Kidney (tissue), 14 donors: Measurements from ENCODE around the gene FFAR1. TPM values are rescaled to one million over a fixed set of nuclear protein-coding genes. Genes with fewer than 3 reads are reported as not detected.

Experiments
- DNase-seq, 5 donors: peaks; one replicate each; pipeline ENCODE4 v3.0.0-alpha.2; 2013 to 2020
- FAIRE-seq: peaks from 2 replicates; lab custom pipeline; 2012; peaks lifted over from hg19 to GRCh38; lab: Jason Lieb, UNC
- H3K27ac ChIP-seq, 2 donors: one replicate each; pipeline ENCODE4 v1.7.0; 2013; ENCODE audit warnings: low read depth in 2 of 2, low read length in 2 of 2, inconsistent platforms in 1 of 2
- H3K27me3 ChIP-seq: one replicate; pipeline ENCODE4 v1.7.1; 2013; ENCODE audit warnings: low read length, inconsistent platforms; ENCODE audit not compliant: control insufficient read depth, insufficient read depth
- H3K36me3 ChIP-seq, 3 donors: one replicate each; pipeline versions ENCODE4 v1.7.0 to v1.7.1; 2013; ENCODE audit warnings: low read length in 3 of 3, control low read depth in 1 of 3, inconsistent platforms in 1 of 3; ENCODE audit not compliant: insufficient read depth in 3 of 3, control insufficient read depth in 2 of 3
- H3K4me1 ChIP-seq, 3 donors: one replicate each; pipeline versions ENCODE4 v1.7.0 to v1.7.1; 2013; ENCODE audit warnings: low read length in 3 of 3, inconsistent platforms in 1 of 3, low read depth in 1 of 3; ENCODE audit not compliant: control insufficient read depth in 2 of 3, insufficient read depth in 2 of 3
- H3K4me3 ChIP-seq, 3 donors: one replicate each; pipeline versions ENCODE4 v1.7.0 to v1.8.1; 2013; ENCODE audit warnings: low read length in 3 of 3, control low read depth in 1 of 3, inconsistent platforms in 1 of 3
- H3K9ac ChIP-seq, 3 donors: one replicate each; pipeline versions ENCODE4 v1.7.0 to v1.7.1; 2013; ENCODE audit warnings: low read length in 3 of 3, control low read depth in 1 of 3, inconsistent platforms in 1 of 3
- H3K9me3 ChIP-seq, 3 donors: one replicate each; pipeline versions ENCODE4 v1.7.0 to v1.7.1; 2013; ENCODE audit warnings: low read length in 3 of 3, control low read depth in 1 of 3, inconsistent platforms in 1 of 3; ENCODE audit not compliant: control insufficient read depth in 2 of 3, insufficient read depth in 1 of 3
- intact Hi-C: fragments of 100-400 bp; cut with DNase I; formaldehyde crosslinking; loops from one replicate; pipeline ENCODE4 v1.11.1; 2022
- polyA plus RNA-seq: library from polyadenylated mRNA; stranded (reverse); fragments of 350-450 nt; fragmentation: Illumina TruSeq; extraction: RNeasy Lipid Tissue Mini Kit (QIAGEN cat#74804); gene quantifications from one replicate; pipeline ENCODE4 v1.2.3, GENCODE V29; 2014; ENCODE audit warnings: low read depth, low replicate concordance; ENCODE audit not compliant: insufficient read depth
- total RNA-seq: library from RNA; stranded (reverse); fragmentation: NEBNext Ultra II Directional; extraction: Animal tissue kit (Norgen Biotek cat#: 25700); gene quantifications from one replicate; pipeline ENCODE4 v1.2.1, GENCODE V29; 2021
- TF ChIP-seq, protein P1 (sequence below): IDR thresholded peaks from 3 replicates; pipeline ENCODE4 v1.5.1; 2012; ENCODE audit warnings: mild to moderate bottlenecking, moderate library complexity, borderline replicate concordance; ENCODE audit not compliant: insufficient read depth; ENCODE audit errors: extremely low read depth
- donor health status: control.
- donor health status: control.
- donor health status: control.
- donor health status: control.
- donor health status: control.
- donor health status: DM: yes; HTN: yes; CAD: no.
- donor health status: Normal renal cell carcinoma (clear cell type).

Gene FFAR1
- total and polyA plus RNA-seq, 2 donors from 2014 or later = not detected

DNA sequence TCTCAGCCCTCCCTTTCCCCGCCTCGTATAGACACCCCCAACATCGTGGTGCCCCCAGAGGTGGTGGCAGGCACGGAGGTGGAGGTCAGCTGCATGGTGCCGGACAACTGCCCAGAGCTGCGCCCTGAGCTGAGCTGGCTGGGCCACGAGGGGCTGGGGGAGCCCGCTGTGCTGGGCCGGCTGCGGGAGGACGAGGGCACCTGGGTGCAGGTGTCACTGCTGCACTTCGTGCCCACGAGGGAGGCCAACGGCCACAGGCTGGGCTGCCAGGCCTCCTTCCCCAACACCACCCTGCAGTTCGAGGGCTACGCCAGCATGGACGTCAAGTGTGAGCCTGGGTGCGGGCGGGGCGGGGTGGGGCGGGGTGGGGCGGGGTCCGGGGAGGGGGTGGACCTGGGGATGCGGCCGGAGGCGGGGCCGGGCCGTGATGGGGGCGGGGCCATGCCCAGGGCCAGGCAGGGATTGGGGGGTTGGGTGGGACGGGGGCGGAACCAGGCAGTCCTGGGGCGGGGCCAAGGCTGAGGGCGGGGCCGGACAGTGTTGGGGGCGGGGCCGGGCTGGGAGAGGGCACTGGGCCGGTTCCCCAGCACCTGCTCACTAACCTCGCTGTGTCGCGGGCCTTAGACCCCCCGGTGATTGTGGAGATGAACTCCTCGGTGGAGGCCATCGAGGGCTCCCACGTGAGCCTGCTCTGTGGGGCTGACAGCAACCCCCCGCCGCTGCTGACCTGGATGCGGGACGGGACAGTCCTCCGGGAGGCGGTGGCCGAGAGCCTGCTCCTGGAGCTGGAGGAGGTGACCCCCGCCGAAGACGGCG lies 48.0 kb upstream of the FFAR1 start:
- TF ChIP-seq, protein P1, sequence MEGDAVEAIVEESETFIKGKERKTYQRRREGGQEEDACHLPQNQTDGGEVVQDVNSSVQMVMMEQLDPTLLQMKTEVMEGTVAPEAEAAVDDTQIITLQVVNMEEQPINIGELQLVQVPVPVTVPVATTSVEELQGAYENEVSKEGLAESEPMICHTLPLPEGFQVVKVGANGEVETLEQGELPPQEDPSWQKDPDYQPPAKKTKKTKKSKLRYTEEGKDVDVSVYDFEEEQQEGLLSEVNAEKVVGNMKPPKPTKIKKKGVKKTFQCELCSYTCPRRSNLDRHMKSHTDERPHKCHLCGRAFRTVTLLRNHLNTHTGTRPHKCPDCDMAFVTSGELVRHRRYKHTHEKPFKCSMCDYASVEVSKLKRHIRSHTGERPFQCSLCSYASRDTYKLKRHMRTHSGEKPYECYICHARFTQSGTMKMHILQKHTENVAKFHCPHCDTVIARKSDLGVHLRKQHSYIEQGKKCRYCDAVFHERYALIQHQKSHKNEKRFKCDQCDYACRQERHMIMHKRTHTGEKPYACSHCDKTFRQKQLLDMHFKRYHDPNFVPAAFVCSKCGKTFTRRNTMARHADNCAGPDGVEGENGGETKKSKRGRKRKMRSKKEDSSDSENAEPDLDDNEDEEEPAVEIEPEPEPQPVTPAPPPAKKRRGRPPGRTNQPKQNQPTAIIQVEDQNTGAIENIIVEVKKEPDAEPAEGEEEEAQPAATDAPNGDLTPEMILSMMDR = no peak
- Histone ChIP-seq H3K4me1 (no peaks in the 10 kb centered on the region), H3K27ac (no peak overlapping the region), H3K4me3 (no peak overlapping the region), H3K9ac (no peak overlapping the region), H3K36me3 (no peaks in the 10 kb centered on the region), H3K9me3 (peaks cover 0 to 2% (median 0%) of the 10 kb centered on the region in 3 donors), H3K27me3 (no peaks in the 10 kb centered on the region)
- DNase-seq (no peak), FAIRE-seq (no peak)
- intact Hi-C loops = no loop called here

- no peak overlapping the region for H3K4me3 ChIP-seq
- H3K9me3 ChIP-seq = peaks cover 0 to 2% (median 0%) of the 10 kb centered on the region in 3 donors
- FAIRE-seq = no peak
- H3K4me1 ChIP-seq = no peaks in the 10 kb centered on the region
- no peak overlapping the region for H3K9ac ChIP-seq
- TF ChIP-seq, protein P1 = no peak
- H3K36me3 ChIP-seq = no peaks in the 10 kb centered on the region
- DNase-seq = no peak
- H3K27me3 ChIP-seq = no peaks in the 10 kb centered on the region
- intact Hi-C loops = no loop called here
- H3K27ac ChIP-seq = no peak overlapping the region
These were observed 47.4 kb upstream of the FFAR1 start for GRCh38 chr19:35300339-35300649.

- no peak for DNase-seq
- no peaks in the 10 kb centered on the region for H3K36me3 ChIP-seq
- H3K4me1 ChIP-seq = no peaks in the 10 kb centered on the region
- H3K27me3 ChIP-seq = no peaks in the 10 kb centered on the region
- peaks cover 0 to 2% (median 0%) of the 10 kb centered on the region in 3 donors for H3K9me3 ChIP-seq
- TF ChIP-seq, protein P1 = no peak
- intact Hi-C loops = no loop called here
- no peak for FAIRE-seq
- H3K4me3 ChIP-seq = no peak overlapping the region
- no peak overlapping the region for H3K27ac ChIP-seq
- no peak overlapping the region for H3K9ac ChIP-seq
These were observed 45.7 kb upstream of the FFAR1 start for GRCh38 chr19:35301961-35302360.

GRCh38 chr19:35302446-35302845 lies 45.3 kb upstream of the FFAR1 start:
- Histone ChIP-seq H3K9ac (no peak overlapping the region), H3K27ac (no peak overlapping the region), H3K27me3 (no peaks in the 10 kb centered on the region), H3K36me3 (no peaks in the 10 kb centered on the region), H3K9me3 (peaks cover 0 to 2% (median 0%) of the 10 kb centered on the region in 3 donors), H3K4me3 (no peak overlapping the region), H3K4me1 (peaks cover 0 to 2% (median 0%) of the 10 kb centered on the region in 3 donors)
- FAIRE-seq (no peak), DNase-seq (no peak)
- intact Hi-C loops = no loop called here
- TF ChIP-seq, protein P1 = no peak
